ENCODE results near the gene SHC3.

GRCh38 chr9:89012294-89013042 lies 166.2 kb downstream of the SHC3 start:
- TF ChIP-seq POLR2A (IDR thresholded peaks at IDR 0.05; ENCODE audit: low read depth, low read length) = no peak
- no peak for TF ChIP-seq CTCF (conservative IDR thresholded peaks at IDR 0.05; ENCODE audit: low read depth, low read length)
- TF ChIP-seq RAD21 (IDR thresholded peaks at IDR 0.05; ENCODE audit: low read length) = no peak
- no peak for TF ChIP-seq RCOR1 (IDR thresholded peaks at IDR 0.05; ENCODE audit: insufficient replicate concordance, low read length)
- no peak for TF ChIP-seq SMC3 (IDR thresholded peaks at IDR 0.05; ENCODE audit: low read depth, low read length)
- no peak for TF ChIP-seq MXI1 (IDR thresholded peaks at IDR 0.05; ENCODE audit: borderline replicate concordance, low read depth, low read length)
